Thyroid gland (tissue), 4 donors: ENCODE data around the gene NCOA3.

ENCODE experiments used
- POLR2A ChIP-seq, 2 donors: fragments of 450-650 bp; IDR thresholded peaks; one replicate each; pipeline ENCODE4 v1.6.1; 2017; ENCODE audit warnings: antibody characterized with exemption in 2 of 2, mild to moderate bottlenecking in 2 of 2, moderate library complexity in 1 of 2
- TF ChIP-seq, protein P1 (sequence below), 6 experiments: fragments of 200-600 bp in 3 of 6; fragments of 450-650 bp in 3 of 6; sonication (generic) in 3 of 6; IDR thresholded peaks; one replicate each; pipeline ENCODE4 v1.5.1; 2016 to 2019; ENCODE audit warnings: antibody characterized with exemption in 6 of 6, mild to moderate bottlenecking in 2 of 6, inconsistent platforms in 1 of 6, moderate library complexity in 1 of 6

DNA sequence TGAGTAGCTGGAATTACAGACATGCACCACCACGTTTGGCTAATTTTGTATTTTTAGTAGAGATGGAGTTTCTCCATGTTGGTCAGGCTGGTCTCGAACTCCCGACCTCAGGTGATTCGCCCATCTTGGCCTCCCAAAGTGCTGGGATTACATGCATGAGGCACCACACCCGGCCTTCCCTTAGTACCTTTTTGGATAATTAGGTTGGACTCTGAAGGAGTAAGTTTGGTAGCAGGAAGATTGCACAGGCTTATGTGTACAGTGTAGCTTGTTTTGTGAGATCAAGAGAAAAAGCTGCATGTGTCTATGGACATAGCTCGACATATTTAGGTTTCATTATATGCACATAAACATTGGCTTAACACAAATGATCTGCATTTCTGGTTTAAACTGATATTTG, 116.8 kb downstream of the NCOA3 start:
- TF ChIP-seq, protein P1, sequence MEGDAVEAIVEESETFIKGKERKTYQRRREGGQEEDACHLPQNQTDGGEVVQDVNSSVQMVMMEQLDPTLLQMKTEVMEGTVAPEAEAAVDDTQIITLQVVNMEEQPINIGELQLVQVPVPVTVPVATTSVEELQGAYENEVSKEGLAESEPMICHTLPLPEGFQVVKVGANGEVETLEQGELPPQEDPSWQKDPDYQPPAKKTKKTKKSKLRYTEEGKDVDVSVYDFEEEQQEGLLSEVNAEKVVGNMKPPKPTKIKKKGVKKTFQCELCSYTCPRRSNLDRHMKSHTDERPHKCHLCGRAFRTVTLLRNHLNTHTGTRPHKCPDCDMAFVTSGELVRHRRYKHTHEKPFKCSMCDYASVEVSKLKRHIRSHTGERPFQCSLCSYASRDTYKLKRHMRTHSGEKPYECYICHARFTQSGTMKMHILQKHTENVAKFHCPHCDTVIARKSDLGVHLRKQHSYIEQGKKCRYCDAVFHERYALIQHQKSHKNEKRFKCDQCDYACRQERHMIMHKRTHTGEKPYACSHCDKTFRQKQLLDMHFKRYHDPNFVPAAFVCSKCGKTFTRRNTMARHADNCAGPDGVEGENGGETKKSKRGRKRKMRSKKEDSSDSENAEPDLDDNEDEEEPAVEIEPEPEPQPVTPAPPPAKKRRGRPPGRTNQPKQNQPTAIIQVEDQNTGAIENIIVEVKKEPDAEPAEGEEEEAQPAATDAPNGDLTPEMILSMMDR (IDR thresholded peaks at IDR 0.05): no peak
- no peak for TF ChIP-seq POLR2A (IDR thresholded peaks at IDR 0.05)
